Caco-2 (cell line): ENCODE data around the gene SH3GLB2. TPM values are rescaled to one million over a fixed set of nuclear protein-coding genes. Genes with fewer than 3 reads are reported as not detected.

Experiments
- BruUV-seq: library from RNA; stranded (reverse); fragments of 400-500 nt; replicated peaks from 2 replicates; lab custom pipeline; 2021; lab: Mats Ljungman, UMichigan
- CTCF ChIA-PET: fragments of 300-600 bp; sonication (Branson Sonifier 250); formaldehyde crosslinking; loops from one replicate; lab custom pipeline; 2022; ENCODE audit warnings: antibody characterized with exemption; lab: Charles Lee
- POLR2A ChIA-PET: fragments of 300-600 bp; sonication (Branson Sonifier 250); formaldehyde crosslinking; loops from one replicate; lab custom pipeline; 2022; ENCODE audit warnings: antibody characterized with exemption; lab: Charles Lee
- DNase-seq, 2 experiments: peaks; one replicate each; pipeline versions ENCODE4 v3.0.0 to v3.0.0-alpha.2; 2020 to 2022
- H3K27me3 ChIP-seq: replicated peaks from 2 replicates; pipeline ENCODE4 v1.6.0; 2011; ENCODE audit warnings: low read length; ENCODE audit not compliant: control insufficient read depth, insufficient read depth
- H3K36me3 ChIP-seq: 2 replicates; pipeline ENCODE4 v1.5.1; 2011; ENCODE audit warnings: low read length; ENCODE audit not compliant: control insufficient read depth, insufficient read depth
- H3K4me1 ChIP-seq: fragments of 250-450 bp; sonication (Bioruptor Pico); 2 replicates; pipeline ENCODE4 v1.5.1; 2020; ENCODE audit warnings: mild to moderate bottlenecking
- H3K4me3 ChIP-seq: 2 replicates; pipeline ENCODE4 v1.5.1; 2011; ENCODE audit warnings: low read depth, mild to moderate bottlenecking, control low read depth, low read length
- H3K9me3 ChIP-seq: fragments of 250-450 bp; sonication (Bioruptor Pico); 2 replicates; pipeline ENCODE4 v1.5.1; 2020; ENCODE audit warnings: mild to moderate bottlenecking, moderate library complexity
- H3K27ac Mint-ChIP-seq: one replicate; pipeline ENCODE4 v1.8.0; 2022; ENCODE audit warnings: mixed read lengths; ENCODE audit not compliant: unreplicated experiment
- H3K27me3 Mint-ChIP-seq: one replicate; pipeline ENCODE4 v1.8.0; 2022; ENCODE audit warnings: mixed read lengths; ENCODE audit not compliant: insufficient read depth, unreplicated experiment
- H3K36me3 Mint-ChIP-seq: one replicate; pipeline ENCODE4 v1.8.0; 2022; ENCODE audit warnings: mild to moderate bottlenecking, mixed read lengths; ENCODE audit not compliant: insufficient read depth, unreplicated experiment
- H3K4me1 Mint-ChIP-seq: one replicate; pipeline ENCODE4 v1.8.0; 2022; ENCODE audit warnings: low read depth, mixed read lengths; ENCODE audit not compliant: unreplicated experiment
- H3K4me3 Mint-ChIP-seq: one replicate; pipeline ENCODE4 v1.8.0; 2022; ENCODE audit warnings: mild to moderate bottlenecking, moderate library complexity, mixed read lengths; ENCODE audit not compliant: unreplicated experiment
- H3K9me3 Mint-ChIP-seq: one replicate; pipeline ENCODE4 v1.8.0; 2022; ENCODE audit warnings: mixed read lengths; ENCODE audit not compliant: unreplicated experiment
- CTCF ChIP-seq, 2 experiments: fragments of 200-600 bp in 1 of 2; IDR thresholded peaks; 1 replicate in 1 of 2; 2 replicates in 1 of 2; pipeline versions ENCODE4 v1.5.1 to v1.8.0; 2011 to 2022; ENCODE audit warnings: antibody characterized with exemption in 1 of 2, control low read depth in 1 of 2, inconsistent platforms in 1 of 2, low read depth in 1 of 2, low read length in 1 of 2, mild to moderate bottlenecking in 1 of 2, moderate library complexity in 1 of 2; ENCODE audit not compliant: insufficient read depth in 1 of 2, severe bottlenecking in 1 of 2, unreplicated experiment in 1 of 2
- intact Hi-C: fragments of 100-400 bp; cut with micrococcal nuclease; formaldehyde crosslinking; loops from one replicate; pipeline ENCODE4 v1.10.0; 2022; ENCODE audit not compliant: unreplicated experiment
- total RNA-seq: library from RNA; stranded (reverse); gene quantifications from 2 replicates; pipeline ENCODE4 v1.2.3, GENCODE V29; 2022

The SH3GLB2 gene
- total RNA-seq, 1 experiment from 2014 or later = 66.7 TPM

- no peak for DNase-seq
- ChIA-PET POLR2A (no interaction called here), CTCF (no interaction called here)
- Mint-ChIP-seq H3K4me3 (no peak overlapping the region), H3K27me3 (no peaks in the 10 kb centered on the region), H3K9me3 (no peaks in the 10 kb centered on the region), H3K36me3 (peaks cover 80% of the 10 kb centered on the region), H3K4me1 (no peaks in the 10 kb centered on the region), H3K27ac (no peak overlapping the region)
- H3K27me3 ChIP-seq = no peaks in the 10 kb centered on the region
- no peaks in the 10 kb centered on the region for H3K4me1 ChIP-seq
- BruUV-seq = no TSS peak
- no peaks in the 10 kb centered on the region for H3K9me3 ChIP-seq
- intact Hi-C loops = no loop called here
- H3K4me3 ChIP-seq = no peak overlapping the region
- peaks cover 3% of the 10 kb centered on the region; the same call in 1 of the 2 replicates for H3K36me3 ChIP-seq
- TF ChIP-seq CTCF (IDR thresholded peaks at IDR 0.05; ENCODE audit: insufficient read depth in 1 of 2, low read depth in 1 of 2, low read length in 1 of 2, severe bottlenecking in 1 of 2, unreplicated experiment in 1 of 2) = no peak
Observed at GRCh38 chr9:128987805-128988204, 40.3 kb downstream of the SH3GLB2 start.

- H3K4me3 ChIP-seq = no peak overlapping the region
- Mint-ChIP-seq H3K27ac (no peak overlapping the region), H3K4me1 (no peaks in the 10 kb centered on the region), H3K36me3 (peaks cover 81% of the 10 kb centered on the region), H3K4me3 (no peak overlapping the region), H3K27me3 (no peaks in the 10 kb centered on the region), H3K9me3 (no peaks in the 10 kb centered on the region)
- DNase-seq = no peak
- POLR2A ChIA-PET = no interaction called here
- H3K27me3 ChIP-seq = no peaks in the 10 kb centered on the region
- no peak for TF ChIP-seq CTCF (IDR thresholded peaks at IDR 0.05; ENCODE audit: insufficient read depth in 1 of 2, low read depth in 1 of 2, low read length in 1 of 2, severe bottlenecking in 1 of 2, unreplicated experiment in 1 of 2)
- BruUV-seq = no TSS peak
- peaks cover 3% of the 10 kb centered on the region; the same call in 1 of the 2 replicates for H3K36me3 ChIP-seq
- CTCF ChIA-PET = no interaction called here
- H3K9me3 ChIP-seq = no peaks in the 10 kb centered on the region
- no peaks in the 10 kb centered on the region for H3K4me1 ChIP-seq
- intact Hi-C loops = no loop called here
Observed at GRCh38 chr9:128986671-128987070, 41.5 kb downstream of the SH3GLB2 start.

- intact Hi-C loops = no loop called here
- H3K4me3 Mint-ChIP-seq = no peak overlapping the region
- Histone ChIP-seq H3K36me3 (no peaks in the 10 kb centered on the region; the same call in 1 of the 2 replicates), H3K4me1 (no peaks in the 10 kb centered on the region), H3K27me3 (no peaks in the 10 kb centered on the region), H3K4me3 (no peak overlapping the region), H3K9me3 (no peaks in the 10 kb centered on the region)
- POLR2A ChIA-PET = no interaction called here
- H3K27me3 Mint-ChIP-seq = no peaks in the 10 kb centered on the region
- no peak for DNase-seq
- BruUV-seq = no TSS peak
- no peak for TF ChIP-seq CTCF (IDR thresholded peaks at IDR 0.05; ENCODE audit: insufficient read depth in 1 of 2, low read depth in 1 of 2, low read length in 1 of 2, severe bottlenecking in 1 of 2, unreplicated experiment in 1 of 2)
- no peaks in the 10 kb centered on the region for H3K4me1 Mint-ChIP-seq
- H3K36me3 Mint-ChIP-seq = peaks cover 93% of the 10 kb centered on the region
- no peaks in the 10 kb centered on the region for H3K9me3 Mint-ChIP-seq
- no peak overlapping the region for H3K27ac Mint-ChIP-seq
- CTCF ChIA-PET = no interaction called here
Observed at GRCh38 chr9:128983536-128983935, 44.6 kb downstream of the SH3GLB2 start.
